Suprapubic skin (tissue), 3 donors: Measurements from ENCODE around the gene PSMD14.
"Not testable (repeated sequence)": the region's sequence is repeated elsewhere in the genome, so short reads cannot be mapped to it uniquely, and the experiment has no call there.

ENCODE experiments used
- CTCF ChIP-seq, 2 donors: fragments of 200-600 bp in 1 of 2; fragments of 450-650 bp in 1 of 2; sonication (generic) in 1 of 2; IDR thresholded peaks; one replicate each; pipeline ENCODE4 v1.5.1; 2016 to 2019; ENCODE audit warnings: antibody characterized with exemption in 2 of 2, mild to moderate bottlenecking in 1 of 2, moderate library complexity in 1 of 2
- EP300 ChIP-seq: sonication (generic); formaldehyde crosslinking; IDR thresholded peaks from one replicate; pipeline ENCODE4 v1.6.1; 2017; ENCODE audit warnings: antibody characterized with exemption
- POLR2A ChIP-seq, 2 donors: fragments of 450-650 bp; IDR thresholded peaks; one replicate each; pipeline ENCODE4 v1.6.1; 2017; ENCODE audit warnings: antibody characterized with exemption in 2 of 2, mild to moderate bottlenecking in 2 of 2, moderate library complexity in 2 of 2

- not testable (repeated sequence) for TF ChIP-seq CTCF (IDR thresholded peaks at IDR 0.05); POLR2A (IDR thresholded peaks at IDR 0.05); EP300
Observed at GRCh38 chr2:161282311-161282644, 25.9 kb upstream of the PSMD14 start.
